H1 (cell line): ENCODE results near the gene CROCC.

Experiments
- CEBPB ChIP-seq: IDR thresholded peaks from 2 replicates; pipeline ENCODE4 v1.6.1; 2012; ENCODE audit warnings: low read depth, low read length
- CTCF ChIP-seq, 3 experiments: IDR thresholded peaks; 1 replicate in 2 of 3; 2 replicates in 1 of 3; pipeline versions ENCODE4 v1.5.1 to v1.6.1; 2011; ENCODE audit warnings: low read length in 3 of 3, mild to moderate bottlenecking in 3 of 3, inconsistent platforms in 2 of 3, low read depth in 1 of 3, moderate library complexity in 1 of 3; ENCODE audit not compliant: insufficient read depth in 1 of 3; ENCODE audit errors: control extremely low read depth in 1 of 3
- EZH2 ChIP-seq: fragments of 200-600 bp; sonication (generic); IDR thresholded peaks from 2 replicates; pipeline ENCODE4 v1.7.1; 2012; ENCODE audit warnings: low read depth, mild to moderate bottlenecking, moderate library complexity, low read length, inconsistent platforms; ENCODE audit not compliant: severe bottlenecking
- POLR2A ChIP-seq, 2 experiments: IDR thresholded peaks; 1 replicate in 1 of 2; 2 replicates in 1 of 2; pipeline ENCODE4 v1.6.1; 2011; ENCODE audit warnings: low read depth in 2 of 2, low read length in 2 of 2, mild to moderate bottlenecking in 2 of 2; ENCODE audit errors: control extremely low read depth in 1 of 2
- RAD21 ChIP-seq, 2 experiments: IDR thresholded peaks in 1 of 2; conservative IDR thresholded peaks in 1 of 2; 2 replicates each; pipeline ENCODE4 v1.6.1; 2011; ENCODE audit warnings: low read depth in 2 of 2, low read length in 2 of 2, improper control_type of control experiment in 1 of 2, inconsistent platforms in 1 of 2, mild to moderate bottlenecking in 1 of 2, moderate library complexity in 1 of 2
- TBP ChIP-seq: IDR thresholded peaks from 2 replicates; pipeline ENCODE4 v1.6.1; 2011; ENCODE audit warnings: low read depth, low read length, improper control_type of control experiment

- no peak for TF ChIP-seq POLR2A (IDR thresholded peaks at IDR 0.05; ENCODE audit: control extremely low read depth in 1 of 2, low read depth in 2 of 2, low read length in 2 of 2)
- TF ChIP-seq CTCF (IDR thresholded peaks at IDR 0.05; ENCODE audit: control extremely low read depth in 1 of 3, insufficient read depth in 1 of 3, low read depth in 1 of 3, low read length in 3 of 3) = no peak
- no peak for TF ChIP-seq RAD21 (IDR thresholded peaks at IDR 0.05 in 1 of 2, conservative IDR thresholded peaks at IDR 0.05 in 1 of 2; ENCODE audit: low read depth in 2 of 2, low read length in 2 of 2)
- TF ChIP-seq CEBPB = no peak
- no peak for TF ChIP-seq TBP
- TF ChIP-seq EZH2 = no peak
Observed at GRCh38 chr1:16975838-16976237, 54.1 kb downstream of the CROCC start.
